Smooth muscle cell (in vitro differentiated cells): Measurements from ENCODE around the gene SNAI3. TPM values are rescaled to one million over a fixed set of nuclear protein-coding genes. Genes with fewer than 3 reads are reported as not detected.

Source experiments
- DNase-seq: peaks from one replicate; lab custom pipeline; 2025; ENCODE audit not compliant: unreplicated experiment; lab: John Stamatoyannopoulos, UW
- H2AFZ ChIP-seq: fragments of 200-600 bp; sonication (generic); 2 replicates; pipeline ENCODE4 v1.6.0; 2016; ENCODE audit warnings: antibody characterized with exemption, low read depth, mild to moderate bottlenecking
- H3F3A ChIP-seq: fragments of 200-600 bp; sonication (generic); 2 replicates; pipeline ENCODE4 v1.6.0; 2017; ENCODE audit warnings: antibody characterized with exemption, low read depth
- H3K27ac ChIP-seq: fragments of 200-600 bp; sonication (generic); 2 replicates; pipeline ENCODE4 v1.5.1; 2016; ENCODE audit warnings: low read depth, mild to moderate bottlenecking
- H3K27me3 ChIP-seq: fragments of 200-600 bp; sonication (generic); 2 replicates; pipeline ENCODE4 v1.6.1; 2016; ENCODE audit warnings: low read depth, mild to moderate bottlenecking
- H3K36me3 ChIP-seq: fragments of 200-600 bp; sonication (generic); 2 replicates; pipeline ENCODE4 v1.5.1; 2016; ENCODE audit warnings: low read depth
- H3K4me1 ChIP-seq: fragments of 200-600 bp; sonication (generic); 2 replicates; pipeline ENCODE4 v1.5.1; 2016; ENCODE audit warnings: low read depth
- H3K4me2 ChIP-seq: fragments of 200-600 bp; sonication (generic); 2 replicates; pipeline ENCODE4 v1.6.0; 2016; ENCODE audit warnings: mild to moderate bottlenecking
- H3K4me3 ChIP-seq: fragments of 200-600 bp; sonication (generic); 2 replicates; pipeline ENCODE4 v1.5.1; 2016; ENCODE audit warnings: mild to moderate bottlenecking
- H3K79me2 ChIP-seq: fragments of 200-600 bp; sonication (generic); 2 replicates; pipeline ENCODE4 v1.6.0; 2016; ENCODE audit warnings: low read depth, mild to moderate bottlenecking
- H3K9ac ChIP-seq: fragments of 200-600 bp; sonication (generic); 2 replicates; pipeline ENCODE4 v1.6.0; 2016; ENCODE audit warnings: low read depth
- H3K9me3 ChIP-seq: fragments of 200-600 bp; sonication (generic); replicated peaks from 2 replicates; pipeline ENCODE4 v1.5.1; 2016; ENCODE audit warnings: low read depth
- H4K20me1 ChIP-seq: fragments of 200-600 bp; sonication (generic); 2 replicates; pipeline ENCODE4 v1.6.0; 2016; ENCODE audit warnings: low read depth
- CTCF ChIP-seq: fragments of 200-600 bp; sonication (generic); IDR thresholded peaks from 2 replicates; pipeline ENCODE4 v1.5.1; 2017; ENCODE audit warnings: borderline replicate concordance, mild to moderate bottlenecking, antibody characterized with exemption; ENCODE audit not compliant: insufficient read depth, poor library complexity, severe bottlenecking
- WGBS: methylation state at CpG from one replicate; pipeline ENCODE4 v1.1.7; 2016; ENCODE audit warnings: low lambda C conversion rate; 5-methylcytosine and 5-hydroxymethylcytosine counted together
- polyA plus RNA-seq: library from polyadenylated mRNA; unstranded; fragments of >200 nt; fragmentation: Nextera tagmentation; extraction: Ambion mirVana; gene quantifications from 2 replicates; pipeline ENCODE4 v1.2.1, GENCODE V29; 2016
- total RNA-seq: library from RNA; depleted of rRNA; stranded (reverse); fragments of >200 nt; gene quantifications from 2 replicates; pipeline ENCODE4 v1.2.3, GENCODE V29; 2014

Gene SNAI3
- total and polyA plus RNA-seq, 2 experiments from 2014 or later, result 0.22 to 1.4 TPM

GRCh38 chr16:88645941-88646340, 40.4 kb downstream of the SNAI3 start:
- no peak for TF ChIP-seq CTCF
- H3K36me3 ChIP-seq, result no peaks in the 10 kb centered on the region
- H3F3A ChIP-seq, result no peaks in the 10 kb centered on the region
- 96% methylated on average over 23 of the region's 23 CpGs for WGBS
- no peak overlapping the region for H3K4me3 ChIP-seq
- peaks cover 35% of the 10 kb centered on the region for H4K20me1 ChIP-seq
- no peak for DNase-seq
- no peak overlapping the region for H3K9ac ChIP-seq
- H3K9me3 ChIP-seq, result no peaks in the 10 kb centered on the region
- no peaks in the 10 kb centered on the region for H3K4me1 ChIP-seq
- no peaks in the 10 kb centered on the region for H3K27me3 ChIP-seq
- no peaks in the 10 kb centered on the region for H3K79me2 ChIP-seq
- H2AFZ ChIP-seq, result no peak overlapping the region
- H3K4me2 ChIP-seq, result no peak overlapping the region
- no peak overlapping the region for H3K27ac ChIP-seq

GRCh38 chr16:88645455-88645854, 40.9 kb downstream of the SNAI3 start:
- no peak overlapping the region for H3K4me2 ChIP-seq
- H3K27me3 ChIP-seq, result no peaks in the 10 kb centered on the region
- no peaks in the 10 kb centered on the region for H3K9me3 ChIP-seq
- H3K27ac ChIP-seq, result no peak overlapping the region
- DNase-seq, result no peak
- H3K4me3 ChIP-seq, result no peak overlapping the region
- no peak overlapping the region for H2AFZ ChIP-seq
- no peaks in the 10 kb centered on the region for H3K79me2 ChIP-seq
- no peaks in the 10 kb centered on the region for H3F3A ChIP-seq
- peaks cover 35% of the 10 kb centered on the region for H4K20me1 ChIP-seq
- H3K9ac ChIP-seq, result no peak overlapping the region
- no peak for TF ChIP-seq CTCF
- no peaks in the 10 kb centered on the region for H3K36me3 ChIP-seq
- 97% methylated on average over 16 of the region's 16 CpGs for WGBS
- no peaks in the 10 kb centered on the region for H3K4me1 ChIP-seq

- WGBS, result 91% methylated on average over 9 of the region's 9 CpGs
- Histone ChIP-seq H4K20me1 (peaks cover 23% of the 10 kb centered on the region), H2AFZ (no peak overlapping the region)
Measured at GRCh38 chr16:88643644-88643932, 42.7 kb downstream of the SNAI3 start.

More at GRCh38 chr16:88643644-88643932, 42.7 kb downstream of the SNAI3 start:
- no peak overlapping the region for H3K27ac ChIP-seq
- TF ChIP-seq CTCF, result no peak
- H3F3A ChIP-seq, result no peaks in the 10 kb centered on the region
- no peak overlapping the region for H3K4me3 ChIP-seq
- H3K4me1 ChIP-seq, result no peaks in the 10 kb centered on the region
- no peak overlapping the region for H3K9ac ChIP-seq
- DNase-seq, result no peak
- H3K4me2 ChIP-seq, result no peak overlapping the region
- peaks cover 4% of the 10 kb centered on the region for H3K27me3 ChIP-seq
- no peaks in the 10 kb centered on the region for H3K79me2 ChIP-seq
- H3K36me3 ChIP-seq, result no peaks in the 10 kb centered on the region
- H3K9me3 ChIP-seq, result no peaks in the 10 kb centered on the region
